Loucy (cell line): ENCODE data around the gene CLDN6.

ENCODE experiments used
- CTCF ChIP-seq: fragments of 200-600 bp; sonication (generic); conservative IDR thresholded peaks from 2 replicates; pipeline ENCODE4 v1.5.1; 2014; ENCODE audit warnings: mild to moderate bottlenecking, antibody characterized with exemption, low read length
- EZH2phosphoT487 ChIP-seq: fragments of 200-600 bp; IDR thresholded peaks from 2 replicates; pipeline ENCODE4 v1.6.1; 2018; ENCODE audit warnings: antibody characterized with exemption, mild to moderate bottlenecking, moderate library complexity, borderline replicate concordance

- no peak for TF ChIP-seq CTCF
- TF ChIP-seq EZH2phosphoT487, result no peak
These were observed 50.2 kb downstream of the CLDN6 start for GRCh38 chr16:2967721-2968161.
